Caco-2 (cell line): ENCODE results near the gene MGMT. TPM values are rescaled to one million over a fixed set of nuclear protein-coding genes. Genes with fewer than 3 reads are reported as not detected.

Experiments used
- BruUV-seq: library from RNA; stranded (reverse); fragments of 400-500 nt; replicated peaks from 2 replicates; lab custom pipeline; 2021; lab: Mats Ljungman, UMichigan
- CTCF ChIA-PET: fragments of 300-600 bp; sonication (Branson Sonifier 250); formaldehyde crosslinking; loops from one replicate; lab custom pipeline; 2022; ENCODE audit warnings: antibody characterized with exemption; lab: Charles Lee
- POLR2A ChIA-PET: fragments of 300-600 bp; sonication (Branson Sonifier 250); formaldehyde crosslinking; loops from one replicate; lab custom pipeline; 2022; ENCODE audit warnings: antibody characterized with exemption; lab: Charles Lee
- DNase-seq, 2 experiments: peaks; one replicate each; pipeline versions ENCODE4 v3.0.0 to v3.0.0-alpha.2; 2020 to 2022
- H3K27me3 ChIP-seq: replicated peaks from 2 replicates; pipeline ENCODE4 v1.6.0; 2011; ENCODE audit warnings: low read length; ENCODE audit not compliant: control insufficient read depth, insufficient read depth
- H3K36me3 ChIP-seq: 2 replicates; pipeline ENCODE4 v1.5.1; 2011; ENCODE audit warnings: low read length; ENCODE audit not compliant: control insufficient read depth, insufficient read depth
- H3K4me1 ChIP-seq: fragments of 250-450 bp; sonication (Bioruptor Pico); 2 replicates; pipeline ENCODE4 v1.5.1; 2020; ENCODE audit warnings: mild to moderate bottlenecking
- H3K4me3 ChIP-seq: 2 replicates; pipeline ENCODE4 v1.5.1; 2011; ENCODE audit warnings: low read depth, mild to moderate bottlenecking, control low read depth, low read length
- H3K9me3 ChIP-seq: fragments of 250-450 bp; sonication (Bioruptor Pico); 2 replicates; pipeline ENCODE4 v1.5.1; 2020; ENCODE audit warnings: mild to moderate bottlenecking, moderate library complexity
- H3K27ac Mint-ChIP-seq: one replicate; pipeline ENCODE4 v1.8.0; 2022; ENCODE audit warnings: mixed read lengths; ENCODE audit not compliant: unreplicated experiment
- H3K27me3 Mint-ChIP-seq: one replicate; pipeline ENCODE4 v1.8.0; 2022; ENCODE audit warnings: mixed read lengths; ENCODE audit not compliant: insufficient read depth, unreplicated experiment
- H3K36me3 Mint-ChIP-seq: one replicate; pipeline ENCODE4 v1.8.0; 2022; ENCODE audit warnings: mild to moderate bottlenecking, mixed read lengths; ENCODE audit not compliant: insufficient read depth, unreplicated experiment
- H3K4me1 Mint-ChIP-seq: one replicate; pipeline ENCODE4 v1.8.0; 2022; ENCODE audit warnings: low read depth, mixed read lengths; ENCODE audit not compliant: unreplicated experiment
- H3K4me3 Mint-ChIP-seq: one replicate; pipeline ENCODE4 v1.8.0; 2022; ENCODE audit warnings: mild to moderate bottlenecking, moderate library complexity, mixed read lengths; ENCODE audit not compliant: unreplicated experiment
- H3K9me3 Mint-ChIP-seq: one replicate; pipeline ENCODE4 v1.8.0; 2022; ENCODE audit warnings: mixed read lengths; ENCODE audit not compliant: unreplicated experiment
- CTCF ChIP-seq, 2 experiments: fragments of 200-600 bp in 1 of 2; IDR thresholded peaks; 1 replicate in 1 of 2; 2 replicates in 1 of 2; pipeline versions ENCODE4 v1.5.1 to v1.8.0; 2011 to 2022; ENCODE audit warnings: antibody characterized with exemption in 1 of 2, control low read depth in 1 of 2, inconsistent platforms in 1 of 2, low read depth in 1 of 2, low read length in 1 of 2, mild to moderate bottlenecking in 1 of 2, moderate library complexity in 1 of 2; ENCODE audit not compliant: insufficient read depth in 1 of 2, severe bottlenecking in 1 of 2, unreplicated experiment in 1 of 2
- intact Hi-C: fragments of 100-400 bp; cut with micrococcal nuclease; formaldehyde crosslinking; loops from one replicate; pipeline ENCODE4 v1.10.0; 2022; ENCODE audit not compliant: unreplicated experiment
- total RNA-seq: library from RNA; stranded (reverse); gene quantifications from 2 replicates; pipeline ENCODE4 v1.2.3, GENCODE V29; 2022

Gene MGMT
- total RNA-seq, 1 experiment from 2014 or later = 57.0 TPM

DNA sequence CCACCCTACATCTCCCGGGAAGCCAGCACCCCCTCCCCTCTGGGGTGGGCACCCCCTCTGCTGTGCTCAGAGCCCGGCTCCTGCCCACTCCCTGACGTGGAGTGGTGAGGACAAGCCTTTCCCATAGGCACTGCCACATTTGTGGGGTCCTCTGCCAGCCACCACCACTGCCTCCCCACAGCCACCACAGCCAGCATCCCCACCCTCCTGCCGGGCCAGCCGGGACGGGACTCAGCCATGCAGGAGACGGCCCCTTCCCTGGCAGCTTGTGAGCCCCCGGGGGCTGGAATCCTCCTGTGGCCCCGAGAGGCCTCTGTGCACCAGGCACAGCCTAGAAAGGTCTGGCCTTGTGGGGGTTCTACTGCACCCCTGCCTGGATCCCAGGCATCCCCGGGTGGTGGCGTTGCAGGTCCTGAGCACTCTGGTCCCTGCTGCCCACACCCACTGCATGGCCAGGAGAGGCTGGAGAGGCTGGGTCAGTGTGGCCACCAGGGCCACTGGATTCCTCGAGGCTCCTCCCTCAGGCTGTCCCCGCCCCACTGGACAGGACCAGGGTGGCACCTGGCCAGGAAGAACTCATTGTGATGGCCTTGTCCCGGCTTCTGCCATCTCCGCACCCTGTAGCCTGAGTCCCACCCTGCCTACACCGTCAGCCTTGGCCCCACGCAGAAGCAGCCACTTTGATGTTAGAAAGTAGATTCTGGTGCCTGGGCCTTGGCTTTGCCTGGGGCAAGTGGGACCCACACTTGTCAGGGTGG, 349.0 kb downstream of the MGMT start:
- no peaks in the 10 kb centered on the region for H3K27me3 ChIP-seq
- Mint-ChIP-seq H3K36me3 (no peaks in the 10 kb centered on the region), H3K9me3 (peaks cover 22% of the 10 kb centered on the region), H3K27me3 (no peaks in the 10 kb centered on the region), H3K27ac (no peak overlapping the region), H3K4me3 (no peak overlapping the region), H3K4me1 (no peaks in the 10 kb centered on the region)
- H3K36me3 ChIP-seq = no peaks in the 10 kb centered on the region
- ChIA-PET POLR2A (no interaction called here), CTCF (no interaction called here)
- DNase-seq = no peak
- 0 out of 2 replicates have a peak, but pooled peaks cover 3% of the 10 kb centered on the region for H3K9me3 ChIP-seq
- no TSS peak for BruUV-seq
- intact Hi-C loops = no loop called here
- no peak overlapping the region for H3K4me3 ChIP-seq
- TF ChIP-seq CTCF (IDR thresholded peaks at IDR 0.05; ENCODE audit: insufficient read depth in 1 of 2, low read depth in 1 of 2, low read length in 1 of 2, severe bottlenecking in 1 of 2, unreplicated experiment in 1 of 2) = no peak
- no peaks in the 10 kb centered on the region for H3K4me1 ChIP-seq

GRCh38 chr10:129816656-129817045, 349.6 kb downstream of the MGMT start:
- Histone ChIP-seq H3K9me3 (0 out of 2 replicates have a peak, but pooled peaks cover 3% of the 10 kb centered on the region), H3K36me3 (no peaks in the 10 kb centered on the region), H3K4me3 (no peak overlapping the region), H3K4me1 (no peaks in the 10 kb centered on the region), H3K27me3 (no peaks in the 10 kb centered on the region)
- Mint-ChIP-seq H3K9me3 (peaks cover 22% of the 10 kb centered on the region), H3K27ac (no peak overlapping the region), H3K4me1 (no peaks in the 10 kb centered on the region), H3K27me3 (no peaks in the 10 kb centered on the region), H3K36me3 (no peaks in the 10 kb centered on the region), H3K4me3 (no peak overlapping the region)
- no peak for DNase-seq
- TF ChIP-seq CTCF (IDR thresholded peaks at IDR 0.05; ENCODE audit: insufficient read depth in 1 of 2, low read depth in 1 of 2, low read length in 1 of 2, severe bottlenecking in 1 of 2, unreplicated experiment in 1 of 2) = no peak
- no TSS peak for BruUV-seq
- ChIA-PET POLR2A (no interaction called here), CTCF (no interaction called here)
- intact Hi-C loops = no loop called here
